Chondrocyte (in vitro differentiated cells): Measurements from ENCODE around the gene RNF111. TPM values are rescaled to one million over a fixed set of nuclear protein-coding genes. Genes with fewer than 3 reads are reported as not detected.

ENCODE experiments used
- DNase-seq: peaks from one replicate; pipeline ENCODE4 v3.0.0; 2021; ENCODE audit warnings: mixed read lengths, low spot score
- H3K27ac Mint-ChIP-seq: one replicate; pipeline ENCODE4 v1.8.0; 2021; ENCODE audit warnings: mild to moderate bottlenecking, moderate library complexity, mixed read lengths; ENCODE audit not compliant: unreplicated experiment
- H3K27me3 Mint-ChIP-seq: 2 replicates; pipeline ENCODE4 v1.8.0; 2021; ENCODE audit warnings: low read depth, mixed read lengths
- H3K36me3 Mint-ChIP-seq: 2 replicates; pipeline ENCODE4 v1.8.0; 2021; ENCODE audit warnings: low read depth, mixed read lengths
- H3K4me1 Mint-ChIP-seq: 2 replicates; pipeline ENCODE4 v1.8.0; 2021; ENCODE audit warnings: low read depth, mild to moderate bottlenecking, mixed read lengths
- H3K4me3 Mint-ChIP-seq: one replicate; pipeline ENCODE4 v1.8.0; 2021; ENCODE audit warnings: mild to moderate bottlenecking, moderate library complexity, mixed read lengths; ENCODE audit not compliant: unreplicated experiment
- H3K9me3 Mint-ChIP-seq: 2 replicates; pipeline ENCODE4 v1.8.0; 2021; ENCODE audit warnings: low read depth, mixed read lengths
- CTCF ChIP-seq: fragments of 200-600 bp; sonication (generic); IDR thresholded peaks from 2 replicates; pipeline ENCODE4 v1.5.0; 2021; ENCODE audit warnings: antibody characterized with exemption, mild to moderate bottlenecking, moderate library complexity
- total RNA-seq: library from RNA; stranded (reverse); gene quantifications from 3 replicates; pipeline ENCODE4 v1.2.1, GENCODE V29; 2021

RNF111 gene
- total RNA-seq, 1 donor from 2014 or later = 27.1 TPM

DNA sequence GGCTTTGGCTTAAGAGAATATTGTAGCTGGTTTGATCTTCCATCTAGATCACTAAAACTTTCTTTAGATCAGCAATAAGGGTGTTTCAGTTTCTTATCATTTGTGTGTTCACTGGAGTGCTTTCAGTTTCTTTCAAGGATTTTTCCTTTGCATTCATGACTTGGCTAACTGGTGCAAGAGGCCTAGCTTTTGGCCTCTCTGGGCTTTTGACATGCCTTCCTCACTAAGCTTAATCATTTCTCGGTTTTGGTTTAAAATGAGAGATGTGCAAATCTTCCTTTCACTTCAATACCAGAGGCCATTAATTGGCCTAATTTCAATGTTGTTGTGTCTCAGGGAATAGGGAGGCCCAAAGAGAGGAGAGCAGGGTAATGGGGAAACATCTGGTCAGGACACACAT is 87.1 kb downstream of the RNF111 start:
- H3K36me3 Mint-ChIP-seq = peaks cover 29% of the 10 kb centered on the region
- TF ChIP-seq CTCF = no peak
- no peaks in the 10 kb centered on the region for H3K27me3 Mint-ChIP-seq
- H3K4me1 Mint-ChIP-seq = peaks cover 3% of the 10 kb centered on the region
- no peak for DNase-seq
- peaks cover 15% of the 10 kb centered on the region for H3K9me3 Mint-ChIP-seq
- H3K27ac Mint-ChIP-seq = no peak overlapping the region
- H3K4me3 Mint-ChIP-seq = no peak overlapping the region

GRCh38 chr15:59087731-59088130 is 100.3 kb downstream of the RNF111 start:
- Mint-ChIP-seq H3K4me3 (no peak overlapping the region), H3K36me3 (peaks cover 27% of the 10 kb centered on the region), H3K27me3 (no peaks in the 10 kb centered on the region), H3K4me1 (no peaks in the 10 kb centered on the region), H3K9me3 (no peaks in the 10 kb centered on the region), H3K27ac (no peak overlapping the region)
- TF ChIP-seq CTCF = no peak
- no peak for DNase-seq

DNA sequence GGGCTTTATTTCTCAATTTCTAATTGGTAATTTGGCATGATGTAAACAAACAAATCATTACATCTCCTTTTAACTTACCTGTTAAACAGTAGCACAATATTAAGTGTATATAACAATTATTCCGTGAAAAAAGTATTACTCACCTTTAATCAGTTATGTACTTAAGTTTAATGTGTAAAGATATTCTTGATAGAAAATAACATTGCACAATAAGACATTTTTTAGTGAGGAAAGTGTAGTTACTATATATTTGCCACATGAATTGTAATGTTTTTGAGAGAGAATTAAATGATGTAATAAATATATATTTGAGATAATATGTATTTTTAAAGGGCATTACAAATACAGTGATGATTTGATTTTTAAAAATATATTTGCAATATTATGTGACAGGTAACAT is 106.6 kb downstream of the RNF111 start:
- no peaks in the 10 kb centered on the region for H3K4me1 Mint-ChIP-seq
- no peak for DNase-seq
- no peak overlapping the region for H3K27ac Mint-ChIP-seq
- no peak for TF ChIP-seq CTCF
- no peaks in the 10 kb centered on the region for H3K9me3 Mint-ChIP-seq
- H3K27me3 Mint-ChIP-seq = no peaks in the 10 kb centered on the region
- H3K36me3 Mint-ChIP-seq = peaks cover 19% of the 10 kb centered on the region
- H3K4me3 Mint-ChIP-seq = no peak overlapping the region

DNA sequence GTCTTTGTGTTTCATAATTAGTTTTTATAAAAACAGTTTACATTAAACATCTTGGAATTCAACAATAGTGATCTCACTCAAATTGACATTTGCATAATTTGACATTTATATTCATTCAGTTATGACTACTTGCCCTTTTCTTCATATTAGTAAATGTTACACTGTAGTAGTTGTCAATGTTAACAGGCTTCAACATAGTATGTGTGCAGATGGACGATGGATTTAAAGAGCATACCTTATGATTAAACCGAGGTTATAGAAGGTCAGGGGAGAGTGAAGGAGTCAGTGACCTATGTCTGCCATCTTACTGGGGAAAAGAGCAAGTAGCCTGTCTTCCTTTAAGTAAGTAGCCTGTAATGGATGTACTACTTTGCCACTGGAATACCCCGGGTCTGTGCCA is 109.0 kb downstream of the RNF111 start:
- Mint-ChIP-seq H3K4me3 (no peak overlapping the region), H3K27ac (no peak overlapping the region), H3K9me3 (no peaks in the 10 kb centered on the region), H3K4me1 (no peaks in the 10 kb centered on the region), H3K27me3 (no peaks in the 10 kb centered on the region), H3K36me3 (peaks cover 14% of the 10 kb centered on the region)
- no peak for TF ChIP-seq CTCF
- DNase-seq = no peak

GRCh38 chr15:59099162-59099685 is 111.8 kb downstream of the RNF111 start:
- H3K4me1 Mint-ChIP-seq = peaks cover under 1% of the 10 kb centered on the region
- H3K27ac Mint-ChIP-seq = no peak overlapping the region
- no peak for TF ChIP-seq CTCF
- no peak for DNase-seq
- H3K36me3 Mint-ChIP-seq = peaks cover 8% of the 10 kb centered on the region
- no peaks in the 10 kb centered on the region for H3K9me3 Mint-ChIP-seq
- H3K4me3 Mint-ChIP-seq = no peak overlapping the region
- no peaks in the 10 kb centered on the region for H3K27me3 Mint-ChIP-seq
